Hindlimb muscle (tissue), 1 donor: ENCODE measurements around the gene CD6. TPM values are rescaled to one million over a fixed set of nuclear protein-coding genes. Genes with fewer than 3 reads are reported as not detected.
A peak's percentile ranks its signal among the peaks of the same experiment; 100 is the strongest.

ENCODE experiments used
- DNase-seq: peaks from one replicate; pipeline ENCODE4 v3.0.0-alpha.2; 2013
- polyA plus RNA-seq: library from polyadenylated mRNA; unstranded; fragments of 120-200 nt; gene quantifications from one replicate; pipeline ENCODE4 v1.2.1, GENCODE V29; 2013; ENCODE audit not compliant: insufficient read length

CD6 gene
- polyA plus RNA-seq, 1 donor = 0.40 TPM

DNA sequence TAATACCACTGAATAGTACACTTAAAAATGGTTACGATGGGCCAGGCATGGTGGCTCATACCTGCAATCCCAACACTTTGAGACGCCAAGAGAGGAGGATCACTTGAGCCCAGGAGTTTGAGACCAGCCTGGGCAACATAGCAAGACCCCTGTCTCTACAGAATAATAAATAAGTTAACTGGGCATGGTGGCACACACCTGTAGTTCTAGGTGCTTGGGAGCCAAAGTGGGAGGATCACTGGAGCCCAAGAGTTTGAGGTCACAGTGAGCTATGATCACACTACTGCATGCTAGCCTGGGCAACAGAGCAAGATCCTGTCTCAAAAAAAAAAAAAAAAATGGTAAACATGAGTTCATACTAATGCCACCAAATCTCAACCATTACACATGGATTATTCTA lies 61.3 kb downstream of the CD6 start:
- no peak for DNase-seq

DNA sequence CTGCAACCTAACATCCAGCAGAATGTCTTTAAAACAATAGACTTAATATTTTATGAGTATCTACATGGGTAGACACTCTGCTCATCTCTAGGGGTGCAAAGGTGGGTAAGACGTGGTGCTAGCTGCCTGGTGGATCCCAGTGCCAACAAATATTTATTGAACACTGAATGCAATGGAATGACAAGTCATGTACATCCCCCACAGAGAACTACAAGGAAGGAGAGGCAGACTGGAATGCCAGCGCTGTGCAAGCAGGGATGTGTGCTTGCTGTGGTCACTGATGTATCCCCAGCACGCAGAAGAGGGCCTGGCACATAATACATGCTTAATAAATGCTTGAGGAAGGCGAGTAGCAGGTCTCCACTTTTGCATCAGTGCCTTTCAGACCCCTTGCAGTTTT lies 61.9 kb downstream of the CD6 start:
- no peak for DNase-seq

DNA sequence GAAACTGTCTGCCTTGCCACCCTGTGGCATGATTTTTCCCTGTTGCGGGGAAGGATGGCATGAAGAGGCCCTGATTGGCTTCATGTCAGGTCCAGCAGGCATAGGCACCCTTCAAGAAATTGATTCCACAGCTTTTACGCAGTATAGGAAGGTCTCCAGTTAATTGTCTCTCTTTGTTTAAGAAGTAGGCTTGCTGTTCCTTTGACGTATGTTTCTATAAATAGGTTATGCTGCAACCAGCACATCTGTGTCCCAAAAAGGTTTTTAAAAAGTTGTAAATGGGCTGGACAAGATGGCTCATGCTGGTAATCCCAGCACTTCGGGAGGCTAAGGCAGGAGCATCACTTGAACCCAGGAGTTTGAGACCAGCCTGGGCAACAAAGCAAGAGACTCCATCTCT lies 62.6 kb downstream of the CD6 start:
- DNase-seq = no peak

- peak; percentile 70 for DNase-seq
Observed at GRCh38 chr11:61034704-61035525, 63.4 kb downstream of the CD6 start.

GRCh38 chr11:61035526-61035835 lies 64.0 kb downstream of the CD6 start:
- no peak for DNase-seq

- DNase-seq = peak; percentile 36
Observed at GRCh38 chr11:61037441-61038093, 66.1 kb downstream of the CD6 start.

DNA sequence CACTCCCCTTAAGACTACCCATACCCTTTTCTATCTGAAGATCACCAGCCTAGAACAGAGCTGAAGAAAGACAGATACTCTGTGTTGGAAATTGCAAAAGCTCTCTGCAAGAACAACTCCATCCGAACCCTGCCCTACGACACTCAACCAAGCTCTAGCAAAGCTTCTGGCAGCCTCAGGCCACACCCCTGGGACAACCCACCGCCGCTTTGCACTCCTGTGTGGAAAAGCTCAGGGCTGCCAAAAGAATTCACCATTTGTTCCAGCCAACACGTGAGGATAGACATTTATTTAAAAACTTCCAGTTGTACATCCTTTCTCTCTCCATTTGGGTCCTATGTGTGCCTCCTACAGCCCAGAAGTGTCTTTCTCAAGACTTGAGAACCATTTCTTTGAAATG lies 68.4 kb downstream of the CD6 start:
- DNase-seq = no peak

DNA sequence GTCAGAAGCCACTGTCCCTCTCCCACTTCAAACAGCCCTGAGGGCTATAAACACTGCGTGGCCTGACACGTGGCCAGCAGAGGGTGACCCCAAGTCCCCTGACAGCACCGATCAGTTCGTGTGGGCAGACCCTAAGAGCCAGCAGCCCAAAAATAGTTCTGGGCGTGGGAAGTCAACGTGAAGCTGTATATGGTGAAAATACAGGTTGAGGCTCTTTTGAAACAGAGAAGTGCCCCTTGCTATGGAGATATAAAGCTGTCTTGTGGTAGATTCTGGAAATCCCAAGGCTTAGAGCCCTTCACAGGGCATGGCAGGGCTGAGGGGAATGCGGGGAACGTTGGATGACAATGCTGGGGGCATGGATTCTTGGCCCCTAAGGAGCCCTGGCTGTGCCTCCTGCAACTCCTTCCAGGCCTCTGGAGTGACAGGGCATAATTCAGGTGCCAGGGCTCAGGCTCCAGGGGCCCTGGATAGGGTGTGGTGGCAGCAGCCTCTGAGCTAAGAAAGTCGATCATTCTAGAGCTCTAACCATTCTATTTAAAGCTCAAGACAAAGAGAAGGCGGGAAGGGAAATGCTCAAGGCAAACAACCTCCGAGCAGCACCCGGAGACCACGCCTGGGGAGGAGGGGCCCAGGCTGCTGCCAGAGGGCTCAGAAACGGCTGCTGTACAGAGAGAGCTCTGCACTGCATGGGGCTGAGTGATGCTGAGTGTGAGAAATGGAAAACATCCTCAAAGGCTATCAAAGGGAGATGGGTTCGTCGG lies 70.5 kb downstream of the CD6 start:
- DNase-seq = peak; percentile 73

DNA sequence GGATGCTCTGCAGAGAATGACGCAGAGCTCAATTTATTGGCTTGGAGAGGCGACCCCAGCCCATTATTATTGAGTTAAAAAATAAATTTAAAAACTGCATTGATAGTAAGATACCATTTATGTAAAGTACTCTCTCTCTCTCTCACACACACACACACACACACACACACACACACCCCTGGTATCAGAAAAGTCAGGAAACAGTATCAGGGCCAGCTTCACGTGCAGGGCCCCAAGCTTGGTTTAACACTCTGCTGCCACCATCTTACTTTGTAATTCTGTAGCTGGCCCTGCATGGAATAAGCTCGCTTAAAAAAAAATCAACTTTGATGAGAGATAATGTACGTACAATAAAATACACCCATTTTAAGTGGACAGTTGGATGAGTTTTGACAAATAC lies 71.1 kb downstream of the CD6 start:
- no peak for DNase-seq

DNA sequence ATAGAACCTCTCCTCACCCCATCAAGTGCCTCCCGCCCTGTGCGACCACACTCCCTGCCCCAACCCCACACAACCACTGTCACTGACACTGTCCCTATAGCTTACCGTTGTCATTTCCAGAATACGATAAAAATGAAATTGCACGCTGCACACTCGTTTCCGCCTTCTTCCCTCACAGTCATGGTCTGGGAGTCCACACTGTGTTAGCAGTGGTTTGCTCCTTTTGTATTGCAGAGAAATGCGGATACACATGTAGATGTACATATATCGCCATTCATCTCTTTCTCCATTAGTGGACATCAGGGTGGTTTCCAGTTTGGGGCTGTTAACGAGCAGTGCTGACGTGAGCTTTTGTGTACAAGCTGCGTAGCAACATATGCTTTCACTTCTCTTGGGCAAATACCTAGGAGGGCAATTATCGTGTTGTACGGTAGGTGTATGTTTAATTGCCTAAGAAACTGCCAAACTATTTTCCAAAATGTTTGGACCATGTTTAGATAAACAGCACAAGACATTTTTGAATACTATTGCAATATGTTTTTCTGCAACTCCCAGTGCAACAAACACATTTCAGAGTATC lies 71.6 kb downstream of the CD6 start:
- DNase-seq = no peak

- DNase-seq = no peak
Observed at GRCh38 chr11:61045271-61045670, 73.8 kb downstream of the CD6 start.

- no peak for DNase-seq
Observed at GRCh38 chr11:61046833-61047232, 75.4 kb downstream of the CD6 start.

DNA sequence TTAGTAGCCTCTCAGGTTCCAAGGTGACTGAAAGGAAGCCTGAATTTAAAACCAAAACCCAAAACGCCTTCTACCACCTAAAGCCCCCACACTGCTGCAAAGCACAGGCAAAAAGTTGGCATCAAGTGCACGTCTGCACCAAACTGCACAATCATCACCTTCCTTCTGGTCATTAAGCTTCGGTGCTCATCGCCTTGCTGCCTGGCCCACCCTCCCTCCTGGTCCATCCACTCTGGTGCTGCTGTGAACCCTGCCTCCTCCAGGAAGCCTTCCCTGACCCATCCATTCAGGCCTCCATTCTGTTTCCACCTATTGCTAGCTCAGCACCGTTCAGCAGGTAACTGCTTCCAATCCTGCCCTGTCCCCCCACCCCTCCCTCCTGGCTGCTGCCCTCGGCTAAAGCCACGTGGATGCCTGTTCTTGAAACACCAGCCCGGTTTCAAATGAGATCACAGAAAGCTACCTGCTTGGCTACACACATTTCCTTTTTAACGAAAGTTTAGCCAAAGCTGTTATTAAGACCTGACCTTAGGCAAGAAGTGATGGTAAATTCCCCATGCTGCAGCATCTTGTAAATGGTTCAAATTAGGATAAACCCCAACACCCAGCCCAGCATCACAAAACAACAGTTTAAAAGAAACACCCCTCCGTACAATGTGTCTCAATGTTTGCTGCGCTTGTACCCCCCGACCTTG lies 77.0 kb downstream of the CD6 start:
- no peak for DNase-seq

- DNase-seq = no peak
Observed at GRCh38 chr11:61049063-61049377, 77.5 kb downstream of the CD6 start.

DNA sequence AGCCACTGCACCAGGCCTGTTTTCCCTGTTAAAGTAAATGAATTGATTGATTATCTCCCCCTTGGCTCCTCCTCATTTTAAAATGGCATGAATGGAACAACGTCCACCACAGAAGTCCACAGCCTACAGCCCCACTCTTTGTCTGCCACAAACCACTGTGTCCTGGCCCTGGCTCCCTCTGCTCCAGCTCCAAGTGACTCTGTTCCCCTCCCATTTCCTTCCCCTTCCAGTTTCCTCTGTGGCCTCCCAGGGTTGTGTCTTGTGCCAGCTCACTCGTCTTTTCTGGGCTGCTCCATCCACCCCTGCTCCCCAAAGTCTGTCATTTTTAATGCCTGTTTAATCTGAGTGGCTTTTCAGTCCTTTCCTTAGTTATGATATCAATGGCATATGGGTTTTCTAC lies 78.4 kb downstream of the CD6 start:
- no peak for DNase-seq

DNA sequence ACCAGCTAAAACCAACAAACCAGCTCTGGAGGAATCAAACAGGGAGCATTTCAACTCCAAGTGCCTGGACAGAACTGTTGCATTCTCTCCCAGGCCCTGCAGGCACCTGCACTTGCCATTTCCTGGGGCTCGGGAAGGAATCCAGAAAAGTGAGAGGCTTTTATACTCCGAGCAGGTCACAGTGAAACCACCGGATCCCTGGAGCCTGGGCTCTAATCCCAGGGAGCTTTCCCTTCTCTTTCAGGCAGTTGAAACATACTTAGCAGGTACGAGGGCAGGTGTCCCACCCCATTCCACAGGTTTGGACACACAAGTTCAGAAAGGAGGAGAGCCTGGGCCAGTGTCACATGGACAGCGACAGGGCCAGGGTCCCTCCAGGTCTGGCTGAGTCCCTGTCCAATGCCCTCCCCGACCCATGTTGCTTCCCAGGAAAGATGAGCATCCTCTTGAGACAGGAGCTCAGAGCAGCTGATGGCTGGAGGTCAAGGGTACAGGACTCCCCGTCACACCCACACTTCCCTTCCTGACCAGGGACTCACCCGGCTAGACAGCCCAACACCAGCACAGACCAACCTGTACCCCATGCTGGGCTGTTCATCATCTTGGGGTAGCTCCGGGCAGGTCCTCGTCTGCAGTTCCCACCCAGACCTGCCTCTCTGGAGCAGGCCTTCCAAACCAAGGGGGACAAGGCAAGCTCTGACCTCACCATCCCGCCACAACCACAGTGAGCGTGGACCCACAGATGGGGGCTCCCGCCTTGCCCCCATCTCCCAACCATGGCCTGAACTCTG lies 80.9 kb downstream of the CD6 start:
- DNase-seq = no peak

DNA sequence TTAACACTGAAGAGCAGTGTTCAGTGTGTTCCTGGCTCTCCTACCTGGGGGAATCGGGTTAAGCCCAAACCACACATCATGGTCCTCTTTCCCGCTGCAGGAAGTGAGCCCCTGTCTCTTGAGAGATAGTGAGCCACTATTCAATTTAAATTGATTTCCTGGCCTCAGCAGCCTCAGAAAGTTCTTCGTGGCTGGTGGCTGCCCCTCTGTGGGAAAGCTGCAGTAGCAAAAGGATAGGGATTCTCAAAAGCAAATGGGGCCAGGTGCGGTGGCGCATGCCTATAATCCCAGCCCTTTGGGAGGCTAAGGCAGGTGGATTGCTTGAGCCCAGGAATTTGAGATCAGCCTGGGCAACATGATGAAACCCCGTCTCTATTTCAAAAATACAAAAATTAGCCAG lies 81.7 kb downstream of the CD6 start:
- no peak for DNase-seq

GRCh38 chr11:61054513-61054912 lies 83.0 kb downstream of the CD6 start:
- no peak for DNase-seq

DNA sequence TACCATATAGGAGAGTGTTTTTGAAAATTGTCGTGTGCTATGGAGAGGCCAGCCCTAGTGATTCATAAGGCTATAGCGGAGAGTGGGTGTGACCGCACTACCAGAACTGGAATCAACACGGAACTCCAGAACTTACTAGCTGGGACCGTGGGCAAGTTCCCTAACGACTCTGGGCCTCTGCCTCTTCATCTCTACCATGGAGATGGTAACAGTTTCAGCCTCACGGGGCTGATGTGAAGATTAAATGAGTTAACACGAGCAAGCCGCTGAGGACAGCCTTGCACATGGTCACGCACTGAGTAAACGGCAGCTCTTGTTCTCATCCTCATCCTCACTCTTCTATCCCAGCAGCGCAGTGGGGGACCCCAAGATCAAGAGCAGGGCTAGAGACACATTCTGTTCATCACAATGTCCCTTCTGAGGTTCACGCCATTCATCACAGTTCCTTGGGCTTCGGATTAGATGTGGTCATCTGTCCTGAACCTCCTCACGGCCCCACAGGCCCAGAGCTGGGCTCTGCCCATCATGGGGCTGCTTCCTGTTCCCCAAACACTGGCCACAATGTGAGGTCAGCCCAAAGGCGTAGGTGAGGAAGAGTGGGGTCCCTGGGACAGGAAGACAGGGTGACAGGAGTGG lies 83.6 kb downstream of the CD6 start:
- DNase-seq = no peak

- no peak for DNase-seq
Observed at GRCh38 chr11:61055776-61056175, 84.3 kb downstream of the CD6 start.

DNA sequence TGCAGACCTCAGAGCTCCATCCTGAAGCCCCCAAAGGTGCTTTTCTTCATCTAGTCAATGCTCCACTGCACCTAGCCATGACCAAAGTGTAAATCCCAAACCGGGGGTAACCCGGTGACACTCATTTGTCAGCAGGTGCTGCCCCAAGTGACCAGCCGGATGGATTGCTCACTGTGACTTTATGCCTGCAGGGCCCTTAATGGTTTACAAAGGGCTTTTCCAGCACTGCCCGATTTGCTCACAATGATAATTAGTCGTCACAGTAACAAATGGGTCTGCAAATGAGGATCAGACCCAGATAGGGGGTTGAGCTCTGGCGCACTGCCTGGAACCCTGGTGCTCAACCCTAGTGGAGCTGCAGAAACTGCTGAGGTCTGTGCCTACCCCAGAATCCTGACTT lies 85.1 kb downstream of the CD6 start:
- no peak for DNase-seq

DNA sequence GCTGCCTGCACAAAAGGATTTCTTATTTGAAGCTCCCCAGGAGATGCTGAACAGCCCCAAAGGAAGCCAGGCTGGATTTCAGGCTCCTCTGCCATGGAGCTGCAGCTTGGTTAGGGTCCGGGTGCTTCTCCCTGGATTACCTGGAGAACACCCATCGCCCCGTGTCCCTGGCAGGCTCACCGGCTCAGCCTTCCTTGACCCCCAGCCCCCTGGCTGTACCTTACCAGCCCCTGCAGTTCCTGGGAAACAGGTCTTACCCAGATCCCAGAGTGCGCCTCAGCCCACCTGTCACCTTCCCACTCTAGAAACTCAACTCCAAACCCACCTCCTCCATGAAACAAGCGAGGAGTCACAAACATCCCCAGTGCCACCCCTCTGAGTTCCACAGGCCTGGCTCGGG lies 85.5 kb downstream of the CD6 start:
- no peak for DNase-seq
